ENCODE results near the gene ACTBL2.
"Not testable (repeated sequence)": the region's sequence is repeated elsewhere in the genome, so short reads cannot be mapped to it uniquely, and the experiment has no call there.

ACTBL2 gene

GRCh38 chr5:57470339-57470738 is 12.3 kb downstream of the ACTBL2 start:
- Histone ChIP-seq H3K9me3 (ENCODE audit: severe bottlenecking) (no peaks in the 10 kb centered on the region), H3K4me3 (ENCODE audit: low read depth, low read length) (no peak overlapping the region), H3K27ac (no peak overlapping the region), H3K36me3 (no peaks in the 10 kb centered on the region), H3K27me3 (ENCODE audit: insufficient read depth, low read depth, severe bottlenecking) (no peaks in the 10 kb centered on the region)
- no peak for TF ChIP-seq CTCF (IDR thresholded peaks at IDR 0.05; ENCODE audit: low read depth, low read length)
- no peak for DNase-seq

- Histone ChIP-seq H3K27me3 (ENCODE audit: insufficient read depth, low read depth, severe bottlenecking) (no peaks in the 10 kb centered on the region), H3K36me3 (no peaks in the 10 kb centered on the region), H3K9me3 (ENCODE audit: severe bottlenecking) (no peaks in the 10 kb centered on the region), H3K4me3 (ENCODE audit: low read depth, low read length) (no peak overlapping the region), H3K27ac (no peak overlapping the region)
- no peak for DNase-seq
- TF ChIP-seq CTCF (IDR thresholded peaks at IDR 0.05; ENCODE audit: low read depth, low read length) = no peak
Observed at GRCh38 chr5:57468481-57469163, 14.0 kb downstream of the ACTBL2 start.

- no peak overlapping the region for H3K27ac ChIP-seq
Observed at GRCh38 chr5:57466544-57466943, 16.1 kb downstream of the ACTBL2 start.

GRCh38 chr5:57460056-57460455 is 22.6 kb downstream of the ACTBL2 start:
- H3K36me3 ChIP-seq; H3K9me3 ChIP-seq (ENCODE audit: severe bottlenecking); H3K27me3 ChIP-seq (ENCODE audit: insufficient read depth, low read depth, severe bottlenecking); DNase-seq; H3K27ac ChIP-seq; H3K4me3 ChIP-seq (ENCODE audit: low read depth, low read length): not testable (repeated sequence)

More at GRCh38 chr5:57466544-57466943, 16.1 kb downstream of the ACTBL2 start:
- Histone ChIP-seq H3K36me3 (no peaks in the 10 kb centered on the region), H3K27me3 (ENCODE audit: insufficient read depth, low read depth, severe bottlenecking) (no peaks in the 10 kb centered on the region), H3K4me3 (ENCODE audit: low read depth, low read length) (no peak overlapping the region), H3K9me3 (ENCODE audit: severe bottlenecking) (no peaks in the 10 kb centered on the region)
- peak; percentile 19 for DNase-seq
- TF ChIP-seq CTCF (IDR thresholded peaks at IDR 0.05; ENCODE audit: low read depth, low read length) = no peak

- TF ChIP-seq CTCF (IDR thresholded peaks at IDR 0.05; ENCODE audit: low read depth, low read length) = no peak
- H3K27ac ChIP-seq = no peak overlapping the region
- no peak for DNase-seq
- no peaks in the 10 kb centered on the region for H3K36me3 ChIP-seq
- H3K27me3 ChIP-seq (ENCODE audit: insufficient read depth, low read depth, severe bottlenecking) = no peaks in the 10 kb centered on the region
- no peaks in the 10 kb centered on the region for H3K9me3 ChIP-seq (ENCODE audit: severe bottlenecking)
- no peak overlapping the region for H3K4me3 ChIP-seq (ENCODE audit: low read depth, low read length)
Observed at GRCh38 chr5:57458443-57458842, 24.2 kb downstream of the ACTBL2 start.

GRCh38 chr5:57456531-57457135 is 26.0 kb downstream of the ACTBL2 start:
- Histone ChIP-seq H3K27ac (peak overlapping the region; percentile 32; the same call in 1 of the 2 replicates), H3K36me3 (no peaks in the 10 kb centered on the region), H3K4me3 (ENCODE audit: low read depth, low read length) (no peak overlapping the region), H3K27me3 (ENCODE audit: insufficient read depth, low read depth, severe bottlenecking) (no peaks in the 10 kb centered on the region), H3K9me3 (ENCODE audit: severe bottlenecking) (no peaks in the 10 kb centered on the region)
- peak; percentile 43 for DNase-seq
- no peak for TF ChIP-seq CTCF (IDR thresholded peaks at IDR 0.05; ENCODE audit: low read depth, low read length)

Measured in WERI-Rb-1 (cell line).